ENCODE data around the gene TMCC1.

DNA sequence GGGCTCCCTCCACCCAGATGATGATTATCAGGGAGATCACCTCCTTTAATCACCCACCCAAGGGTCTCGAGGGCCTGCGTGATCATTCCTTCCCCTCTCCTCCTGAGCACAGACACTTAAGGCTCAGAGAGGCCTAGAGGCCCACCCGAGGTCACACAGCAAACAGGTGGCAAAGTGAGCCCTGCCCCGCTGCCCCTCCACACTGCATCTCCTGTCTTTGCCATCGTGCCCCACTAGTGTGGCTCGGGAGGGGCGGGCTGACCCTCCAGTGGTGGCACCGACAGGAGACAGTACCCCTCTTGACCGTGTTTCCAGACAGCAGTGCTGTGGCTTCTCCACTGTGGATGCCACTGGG, 282.1 kb downstream of the TMCC1 start:
- TF ChIP-seq POLR2A (IDR thresholded peaks at IDR 0.05) (no peak), POLR2AphosphoS5 (IDR thresholded peaks at IDR 0.05) (no peak)
- TF ChIP-seq, protein P1, sequence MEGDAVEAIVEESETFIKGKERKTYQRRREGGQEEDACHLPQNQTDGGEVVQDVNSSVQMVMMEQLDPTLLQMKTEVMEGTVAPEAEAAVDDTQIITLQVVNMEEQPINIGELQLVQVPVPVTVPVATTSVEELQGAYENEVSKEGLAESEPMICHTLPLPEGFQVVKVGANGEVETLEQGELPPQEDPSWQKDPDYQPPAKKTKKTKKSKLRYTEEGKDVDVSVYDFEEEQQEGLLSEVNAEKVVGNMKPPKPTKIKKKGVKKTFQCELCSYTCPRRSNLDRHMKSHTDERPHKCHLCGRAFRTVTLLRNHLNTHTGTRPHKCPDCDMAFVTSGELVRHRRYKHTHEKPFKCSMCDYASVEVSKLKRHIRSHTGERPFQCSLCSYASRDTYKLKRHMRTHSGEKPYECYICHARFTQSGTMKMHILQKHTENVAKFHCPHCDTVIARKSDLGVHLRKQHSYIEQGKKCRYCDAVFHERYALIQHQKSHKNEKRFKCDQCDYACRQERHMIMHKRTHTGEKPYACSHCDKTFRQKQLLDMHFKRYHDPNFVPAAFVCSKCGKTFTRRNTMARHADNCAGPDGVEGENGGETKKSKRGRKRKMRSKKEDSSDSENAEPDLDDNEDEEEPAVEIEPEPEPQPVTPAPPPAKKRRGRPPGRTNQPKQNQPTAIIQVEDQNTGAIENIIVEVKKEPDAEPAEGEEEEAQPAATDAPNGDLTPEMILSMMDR (IDR thresholded peaks at IDR 0.05) = no peak
